ENCODE results near the gene CNN3.

GRCh38 chr1:94884106-94884505, 42.8 kb downstream of the CNN3 start:
- TF ChIP-seq POLR2A (IDR thresholded peaks at IDR 0.05; ENCODE audit: low read depth, low read length) (no peak), MAFK (IDR thresholded peaks at IDR 0.05; ENCODE audit: low read depth, low read length) (no peak), MAZ (IDR thresholded peaks at IDR 0.05; ENCODE audit: borderline replicate concordance, low read depth, low read length) (no peak), CTCF (conservative IDR thresholded peaks at IDR 0.05; ENCODE audit: low read depth, low read length) (no peak), SMC3 (IDR thresholded peaks at IDR 0.05; ENCODE audit: low read depth, low read length) (no peak), RAD21 (IDR thresholded peaks at IDR 0.05; ENCODE audit: low read length) (no peak), RCOR1 (IDR thresholded peaks at IDR 0.05; ENCODE audit: insufficient replicate concordance, low read length) (no peak), RFX5 (IDR thresholded peaks at IDR 0.05; ENCODE audit: low read depth, low read length) (no peak)

All from IMR-90 (cell line).